Right atrium auricular region (tissue), 2 donors: ENCODE results near the gene HSPH1. TPM values are rescaled to one million over a fixed set of nuclear protein-coding genes. Genes with fewer than 3 reads are reported as not detected.

ENCODE experiments used
- DNase-seq: peaks from one replicate; pipeline ENCODE4 v3.0.0-alpha.2; 2019; ENCODE audit warnings: low spot score
- H3K27ac ChIP-seq, 2 donors: fragments of 200-600 bp; sonication (generic); 1 replicate in 1 of 2; 2 replicates in 1 of 2; pipeline ENCODE4 v1.5.1; 2016 to 2019
- H3K27me3 ChIP-seq, 2 donors: fragments of 200-600 bp; sonication (generic); one replicate each; pipeline versions ENCODE4 v1.5.1 to v1.6.0; 2017 to 2019
- H3K36me3 ChIP-seq: fragments of 200-600 bp; sonication (generic); one replicate; pipeline ENCODE4 v1.5.1; 2016
- H3K4me1 ChIP-seq, 2 donors: fragments of 200-600 bp; sonication (generic); one replicate each; pipeline versions ENCODE4 v1.5.1 to v1.6.0; 2017 to 2019
- H3K4me3 ChIP-seq, 2 donors: fragments of 200-600 bp; sonication (generic); 1 replicate in 1 of 2; 2 replicates in 1 of 2; pipeline ENCODE4 v1.5.1; 2017 to 2019; ENCODE audit warnings: mild to moderate bottlenecking in 1 of 2, moderate library complexity in 1 of 2
- H3K9me3 ChIP-seq, 2 donors: fragments of 200-600 bp; sonication (generic); one replicate each; pipeline ENCODE4 v1.5.1; 2019
- total RNA-seq, 2 donors: library from RNA; depleted of rRNA; stranded (reverse); fragments of >200 nt; gene quantifications; one replicate each; pipeline ENCODE4 v1.1.0, GENCODE V29; 2016
- TF ChIP-seq, protein P1 (sequence below), 2 donors: fragments of 200-600 bp; sonication (generic); IDR thresholded peaks; one replicate each; pipeline ENCODE4 v1.5.1; 2019; ENCODE audit warnings: antibody characterized with exemption in 2 of 2

Gene HSPH1
- total RNA-seq, 2 donors from 2014 or later = 30.7 to 31.7 TPM

- no peak for DNase-seq
- Histone ChIP-seq H3K27ac (no peak overlapping the region), H3K9me3 (no peaks in the 10 kb centered on the region), H3K27me3 (no peaks in the 10 kb centered on the region), H3K4me3 (no peak overlapping the region), H3K4me1 (no peaks in the 10 kb centered on the region), H3K36me3 (no peaks in the 10 kb centered on the region)
- TF ChIP-seq, protein P1, sequence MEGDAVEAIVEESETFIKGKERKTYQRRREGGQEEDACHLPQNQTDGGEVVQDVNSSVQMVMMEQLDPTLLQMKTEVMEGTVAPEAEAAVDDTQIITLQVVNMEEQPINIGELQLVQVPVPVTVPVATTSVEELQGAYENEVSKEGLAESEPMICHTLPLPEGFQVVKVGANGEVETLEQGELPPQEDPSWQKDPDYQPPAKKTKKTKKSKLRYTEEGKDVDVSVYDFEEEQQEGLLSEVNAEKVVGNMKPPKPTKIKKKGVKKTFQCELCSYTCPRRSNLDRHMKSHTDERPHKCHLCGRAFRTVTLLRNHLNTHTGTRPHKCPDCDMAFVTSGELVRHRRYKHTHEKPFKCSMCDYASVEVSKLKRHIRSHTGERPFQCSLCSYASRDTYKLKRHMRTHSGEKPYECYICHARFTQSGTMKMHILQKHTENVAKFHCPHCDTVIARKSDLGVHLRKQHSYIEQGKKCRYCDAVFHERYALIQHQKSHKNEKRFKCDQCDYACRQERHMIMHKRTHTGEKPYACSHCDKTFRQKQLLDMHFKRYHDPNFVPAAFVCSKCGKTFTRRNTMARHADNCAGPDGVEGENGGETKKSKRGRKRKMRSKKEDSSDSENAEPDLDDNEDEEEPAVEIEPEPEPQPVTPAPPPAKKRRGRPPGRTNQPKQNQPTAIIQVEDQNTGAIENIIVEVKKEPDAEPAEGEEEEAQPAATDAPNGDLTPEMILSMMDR (IDR thresholded peaks at IDR 0.05) = no peak
These were observed 54.6 kb downstream of the HSPH1 start for GRCh38 chr13:31107109-31107508.

- Histone ChIP-seq H3K36me3 (no peaks in the 10 kb centered on the region), H3K27ac (no peak overlapping the region), H3K4me1 (no peaks in the 10 kb centered on the region), H3K27me3 (no peaks in the 10 kb centered on the region), H3K9me3 (no peaks in the 10 kb centered on the region), H3K4me3 (no peak overlapping the region)
- TF ChIP-seq, protein P1 (IDR thresholded peaks at IDR 0.05) = no peak
- DNase-seq = no peak
These were observed 55.8 kb downstream of the HSPH1 start for GRCh38 chr13:31105856-31106255.

GRCh38 chr13:31105020-31105795 lies 56.5 kb downstream of the HSPH1 start:
- H3K27ac ChIP-seq = no peak overlapping the region
- no peaks in the 10 kb centered on the region for H3K36me3 ChIP-seq
- TF ChIP-seq, protein P1 (IDR thresholded peaks at IDR 0.05) = no peak

GRCh38 chr13:31102905-31103304 lies 58.8 kb downstream of the HSPH1 start:
- DNase-seq = no peak
- H3K4me1 ChIP-seq = no peaks in the 10 kb centered on the region
- no peaks in the 10 kb centered on the region for H3K9me3 ChIP-seq
- H3K27me3 ChIP-seq = no peaks in the 10 kb centered on the region
- TF ChIP-seq, protein P1 (IDR thresholded peaks at IDR 0.05) = no peak
- no peaks in the 10 kb centered on the region for H3K36me3 ChIP-seq
- H3K4me3 ChIP-seq = no peak overlapping the region
- H3K27ac ChIP-seq = no peak overlapping the region

More at GRCh38 chr13:31105020-31105795, 56.5 kb downstream of the HSPH1 start:
- Histone ChIP-seq H3K4me1 (no peaks in the 10 kb centered on the region), H3K4me3 (no peak overlapping the region), H3K27me3 (no peaks in the 10 kb centered on the region), H3K9me3 (no peaks in the 10 kb centered on the region)
- DNase-seq = no peak

- Histone ChIP-seq H3K27ac (no peak overlapping the region), H3K4me1 (no peaks in the 10 kb centered on the region), H3K36me3 (no peaks in the 10 kb centered on the region), H3K9me3 (no peaks in the 10 kb centered on the region), H3K4me3 (no peak overlapping the region), H3K27me3 (no peaks in the 10 kb centered on the region)
- no peak for DNase-seq
- TF ChIP-seq, protein P1 (IDR thresholded peaks at IDR 0.05) = no peak
These were observed 60.1 kb downstream of the HSPH1 start for GRCh38 chr13:31101472-31102170.
